Breast epithelium (tissue), 4 donors: Measurements from ENCODE around the gene SLC6A11. TPM values are rescaled to one million over a fixed set of nuclear protein-coding genes. Genes with fewer than 3 reads are reported as not detected.

Experiments used
- DNase-seq, 2 donors: peaks; one replicate each; pipeline ENCODE4 v3.0.0-alpha.2; 2019; ENCODE audit warnings: low spot score in 2 of 2
- H3K27ac ChIP-seq, 2 donors: fragments of 200-600 bp; sonication (generic) in 1 of 2; one replicate each; pipeline ENCODE4 v1.5.1; 2016 to 2019; ENCODE audit warnings: mild to moderate bottlenecking in 1 of 2
- H3K27me3 ChIP-seq, 2 donors: fragments of 200-600 bp; sonication (generic) in 1 of 2; one replicate each; pipeline versions ENCODE4 v1.5.1 to v1.6.0; 2017 to 2019; ENCODE audit warnings: control low read depth in 1 of 2, mild to moderate bottlenecking in 1 of 2
- H3K36me3 ChIP-seq: fragments of 200-600 bp; one replicate; pipeline ENCODE4 v1.5.1; 2019
- H3K4me1 ChIP-seq, 2 donors: fragments of 200-600 bp; sonication (generic); one replicate each; pipeline ENCODE4 v1.5.1; 2016 to 2019; ENCODE audit warnings: control low read depth in 1 of 2
- H3K4me3 ChIP-seq, 3 donors: fragments of 200-600 bp; sonication (generic); 1 replicate in 2 of 3; 2 replicates in 1 of 3; pipeline ENCODE4 v1.5.1; 2016 to 2019; ENCODE audit warnings: mild to moderate bottlenecking in 3 of 3, moderate library complexity in 2 of 3
- H3K9me3 ChIP-seq, 2 donors: fragments of 200-600 bp; sonication (generic) in 1 of 2; one replicate each; pipeline ENCODE4 v1.5.1; 2016 to 2019; ENCODE audit warnings: control low read depth in 1 of 2
- CTCF ChIP-seq, 3 donors: fragments of 450-650 bp; IDR thresholded peaks; one replicate each; pipeline ENCODE4 v1.5.1; 2016 to 2017; ENCODE audit warnings: antibody characterized with exemption in 3 of 3, mild to moderate bottlenecking in 3 of 3, moderate library complexity in 3 of 3
- POLR2A ChIP-seq: fragments of 450-650 bp; IDR thresholded peaks from one replicate; pipeline ENCODE4 v1.6.1; 2016; ENCODE audit warnings: antibody characterized with exemption, mild to moderate bottlenecking, moderate library complexity
- POLR2AphosphoS5 ChIP-seq, 3 donors: sonication (generic); formaldehyde crosslinking; IDR thresholded peaks; one replicate each; pipeline ENCODE4 v1.6.1; 2017; ENCODE audit warnings: antibody characterized with exemption in 3 of 3
- intact Hi-C: fragments of 100-400 bp; cut with DNase I; formaldehyde crosslinking; loops from one replicate; pipeline ENCODE4 v1.15.1; 2023; ENCODE audit warnings: low total_unique reads
- total RNA-seq, 3 donors: library from RNA; depleted of rRNA; stranded (reverse); fragments of >200 nt; gene quantifications; one replicate each; pipeline ENCODE4 v1.1.0, GENCODE V29; 2016

The SLC6A11 gene
- total RNA-seq, 3 donors from 2014 or later = under 0.01 to 0.15 TPM; not detected in 1

GRCh38 chr3:10822708-10823515, 6.9 kb downstream of the SLC6A11 start:
- H3K36me3 ChIP-seq = no peaks in the 10 kb centered on the region
- H3K4me3 ChIP-seq = no peak overlapping the region
- no peak for DNase-seq
- H3K27ac ChIP-seq = no peak overlapping the region
- TF ChIP-seq POLR2A (no peak), POLR2AphosphoS5 (IDR thresholded peaks at IDR 0.05) (no peak), CTCF (IDR thresholded peaks at IDR 0.05) (no peak)
- H3K9me3 ChIP-seq = no peaks in the 10 kb centered on the region
- H3K27me3 ChIP-seq = no peaks in the 10 kb centered on the region
- H3K4me1 ChIP-seq = no peaks in the 10 kb centered on the region
- intact Hi-C loops = no loop called here

GRCh38 chr3:10823516-10823818, 7.4 kb downstream of the SLC6A11 start:
- TF ChIP-seq POLR2A (no peak), CTCF (IDR thresholded peaks at IDR 0.05) (no peak), POLR2AphosphoS5 (IDR thresholded peaks at IDR 0.05) (no peak)
- no peaks in the 10 kb centered on the region for H3K4me1 ChIP-seq
- no peaks in the 10 kb centered on the region for H3K36me3 ChIP-seq
- no peak for DNase-seq
- no peak overlapping the region for H3K27ac ChIP-seq
- no peaks in the 10 kb centered on the region for H3K27me3 ChIP-seq
- H3K9me3 ChIP-seq = no peaks in the 10 kb centered on the region
- intact Hi-C loops = no loop called here
- H3K4me3 ChIP-seq = no peak overlapping the region

- DNase-seq = no peak
- no peak overlapping the region for H3K27ac ChIP-seq
- H3K9me3 ChIP-seq = no peaks in the 10 kb centered on the region
- no peaks in the 10 kb centered on the region for H3K4me1 ChIP-seq
- no peaks in the 10 kb centered on the region for H3K27me3 ChIP-seq
- intact Hi-C loops = no loop called here
- TF ChIP-seq CTCF (IDR thresholded peaks at IDR 0.05) (no peak), POLR2A (no peak), POLR2AphosphoS5 (IDR thresholded peaks at IDR 0.05) (no peak)
- H3K36me3 ChIP-seq = no peaks in the 10 kb centered on the region
- H3K4me3 ChIP-seq = no peak overlapping the region
Measured at GRCh38 chr3:10824468-10824867, 8.4 kb downstream of the SLC6A11 start.

GRCh38 chr3:10833855-10834414, 17.9 kb downstream of the SLC6A11 start:
- Histone ChIP-seq H3K4me1 (no peaks in the 10 kb centered on the region), H3K27me3 (no peaks in the 10 kb centered on the region), H3K36me3 (no peaks in the 10 kb centered on the region), H3K9me3 (no peaks in the 10 kb centered on the region), H3K4me3 (no peak overlapping the region), H3K27ac (no peak overlapping the region)
- intact Hi-C loops = no loop called here
- no peak for DNase-seq
- no peak for TF ChIP-seq POLR2A

GRCh38 chr3:10834951-10835350, 18.9 kb downstream of the SLC6A11 start:
- intact Hi-C loops = no loop called here
- no peak for DNase-seq
- Histone ChIP-seq H3K4me3 (no peak overlapping the region), H3K27ac (no peak overlapping the region), H3K36me3 (no peaks in the 10 kb centered on the region), H3K4me1 (no peaks in the 10 kb centered on the region), H3K9me3 (no peaks in the 10 kb centered on the region), H3K27me3 (no peaks in the 10 kb centered on the region)
- no peak for TF ChIP-seq POLR2AphosphoS5 (IDR thresholded peaks at IDR 0.05)
- no peak for TF ChIP-seq CTCF (IDR thresholded peaks at IDR 0.05)
- TF ChIP-seq POLR2A = no peak
